NB4 (cell line): Measurements from ENCODE around the gene DPY19L1.

Experiments
- DNase-seq: peaks from one replicate; pipeline ENCODE4 v3.0.0; 2010; ENCODE audit warnings: low read depth
- H3K4me3 ChIP-seq: one replicate; pipeline ENCODE4 v1.5.1; 2011; ENCODE audit warnings: mild to moderate bottlenecking, low read depth, low read length, moderate library complexity
- CTCF ChIP-seq: IDR thresholded peaks from one replicate; pipeline ENCODE4 v1.5.1; 2012; ENCODE audit warnings: low read depth, low read length
- MAX ChIP-seq: IDR thresholded peaks from 2 replicates; pipeline ENCODE4 v1.6.1; 2011; ENCODE audit warnings: low read depth, low read length
- MYC ChIP-seq: IDR thresholded peaks from 2 replicates; pipeline ENCODE4 v1.6.1; 2011; ENCODE audit warnings: low read depth, low read length
- POLR2A ChIP-seq: IDR thresholded peaks from 2 replicates; pipeline ENCODE4 v1.6.1; 2011; ENCODE audit warnings: mild to moderate bottlenecking; ENCODE audit not compliant: insufficient read length; ENCODE audit errors: extremely low read depth

DPY19L1 gene

GRCh38 chr7:35040906-35041305 lies 3.6 kb upstream of the DPY19L1 start:
- no peak for DNase-seq
- TF ChIP-seq MAX (no peak), POLR2A (no peak), CTCF (no peak), MYC (no peak)
- no peak overlapping the region for H3K4me3 ChIP-seq

- no peak for TF ChIP-seq POLR2A
- TF ChIP-seq MYC: no peak
- TF ChIP-seq MAX: no peak
- TF ChIP-seq CTCF: no peak
- no peak overlapping the region for H3K4me3 ChIP-seq
- DNase-seq: no peak
These were observed 2.1 kb upstream of the DPY19L1 start for GRCh38 chr7:35039343-35039742.

GRCh38 chr7:35038354-35038753 lies 1.1 kb upstream of the DPY19L1 start:
- peak overlapping the region; percentile 61 for H3K4me3 ChIP-seq
- DNase-seq: no peak
- TF ChIP-seq MAX: no peak
- TF ChIP-seq POLR2A: no peak
- TF ChIP-seq MYC: no peak
- TF ChIP-seq CTCF: no peak

GRCh38 chr7:35037526-35038341 lies 449 bp upstream of the DPY19L1 start:
- peak; percentile 97 for DNase-seq
- peak overlapping the region; percentile 61 for H3K4me3 ChIP-seq
- TF ChIP-seq CTCF (peak; percentile 89), MAX (peak; percentile 31; the same call in 1 of the 2 replicates), POLR2A (peak; percentile 37), MYC (0 out of 2 replicates have a peak, but pooled peaks have one; percentile 27)

GRCh38 chr7:35036361-35037171 lies 719 bp downstream of the DPY19L1 start:
- H3K4me3 ChIP-seq: peak overlapping the region; percentile 80
- no peak for TF ChIP-seq POLR2A
- TF ChIP-seq MAX: no peak
- no peak for TF ChIP-seq CTCF
- TF ChIP-seq MYC: 0 out of 2 replicates have a peak, but pooled peaks have one; percentile 6
- DNase-seq: peak; percentile 81
